ENCODE data around the gene MGAT4B. TPM values are rescaled to one million over a fixed set of nuclear protein-coding genes. Genes with fewer than 3 reads are reported as not detected.

The MGAT4B gene
- total and polyA plus RNA-seq, 2 of the 13 experiments (the other 11 are each of a cell fraction or from before 2014, with no cell fraction given) = 93.5 to 130 TPM

- TF ChIP-seq ZNF510 (CRISPR knock-in tag; IDR thresholded peaks at IDR 0.05; ENCODE audit: low read depth) = no peak
These were observed 21.0 kb upstream of the MGAT4B start (continued) for GRCh38 chr5:179827680-179828079.

- ATAC-seq = peak; percentile 81
- Histone ChIP-seq H3K4me1 (ENCODE audit: insufficient read depth, low read length) (peaks cover 78% of the 10 kb centered on the region), H3K9me3 (ENCODE audit: low read length) (no peaks in the 10 kb centered on the region), H3K36me3 (replicated peaks in 1 of 2; ENCODE audit: control insufficient read depth in 1 of 2, insufficient read depth in 2 of 2, low read length in 2 of 2) (peaks cover 32 to 60% of the 10 kb centered on the region in 2 experiments), H3K4me3 (replicated peaks in 1 of 3; ENCODE audit: insufficient read depth in 1 of 3, low read depth in 2 of 3, low read length in 3 of 3) (peak overlapping the region in 1 of 3 experiments; percentile 50; a peak in 2 of 6 replicates), H4K20me1 (ENCODE audit: insufficient read depth, low read length) (peaks cover 54% of the 10 kb centered on the region), H3K9ac (ENCODE audit: insufficient read depth, low read depth, low read length) (peak overlapping the region; percentile 29; the same call in 1 of the 2 replicates), H3K79me2 (ENCODE audit: insufficient read depth, low read length) (peaks cover 46% of the 10 kb centered on the region), H3K27me3 (ENCODE audit: control insufficient read depth in 1 of 2, insufficient read depth in 2 of 2, low read length in 2 of 2) (no peaks in the 10 kb centered on the region), H2AFZ (ENCODE audit: low read length) (no peak overlapping the region), H3K4me2 (ENCODE audit: low read depth, low read length) (peak overlapping the region; percentile 75), H3K27ac (ENCODE audit: extremely low read length, insufficient read depth, low read length) (peak overlapping the region; percentile 62)
- in situ Hi-C loops (cut with HindIII; ENCODE audit: extremely low pct_ligation_motif_present, low pct_unique_long_range_greater_than_20kb) (no loop called here), intact Hi-C loops (cut with micrococcal nuclease; ENCODE audit: unreplicated experiment) (loop anchor here (1.0 to 2.0 kb wide), 2 partner anchors 21 to 62 kb away; no protein-coding TSS in a partner anchor)
- BruUV-seq (replicated peaks) = no TSS peak
- 22% methylated on average over 12 of the region's 13 CpGs for WGBS (ENCODE audit: low lambda C conversion rate)
- peak; percentile 94 for FAIRE-seq
- ChIA-PET CTCF (ENCODE audit: low intra/inter-chr PET ratio, low total read pairs) (interaction anchor here (0.6 to 1.4 kb wide), 2 partner anchors 24 to 63 kb away, joined by 3 read pairs; no protein-coding TSS in a partner anchor), POLR2A (interaction anchor here (0.7 to 2.9 kb wide), 18 partner anchors 8 to 204 kb away, joined by 3 to 13 read pairs (median 4); partner anchors contain the start of genes CBY3 and HNRNPH1)
- DNase-seq (ENCODE audit: low spot score) = peak; percentile 93
- 0 out of 2 replicates have a peak, but pooled peaks have one; percentile 18 for TF ChIP-seq U2AF2 (IDR thresholded peaks at IDR 0.05; ENCODE audit: low read depth, low read length)
- TF ChIP-seq CCAR2 (optimal IDR thresholded peaks at IDR 0.05; ENCODE audit: low read depth, low read length) = no peak
- TF ChIP-seq JUND (CRISPR knock-in tag; IDR thresholded peaks at IDR 0.05) = no peak
- 0 out of 2 replicates have a peak, but pooled peaks have one; percentile 35 for TF ChIP-seq SMAD1 (CRISPR knock-in tag; IDR thresholded peaks at IDR 0.05; ENCODE audit: borderline replicate concordance, low read depth)
- TF ChIP-seq SAP130 (CRISPR knock-in tag; IDR thresholded peaks at IDR 0.05; ENCODE audit: low read depth) = peak; percentile 82
- TF ChIP-seq YY1 (IDR thresholded peaks at IDR 0.05; ENCODE audit: insufficient read depth, insufficient replicate concordance, low read depth, low read length) = peak; percentile 44
- TF ChIP-seq ZNF691 (CRISPR knock-in tag; IDR thresholded peaks at IDR 0.05; ENCODE audit: borderline replicate concordance, low read depth) = peak; percentile 40; the same call in 1 of the 2 replicates
- TF ChIP-seq KAT2B (IDR thresholded peaks at IDR 0.05; ENCODE audit: borderline replicate concordance, low read depth, low read length) = no peak
- no peak for TF ChIP-seq EZH2 (conservative IDR thresholded peaks at IDR 0.05; ENCODE audit: low read depth, low read length)
- TF ChIP-seq NONO (IDR thresholded peaks at IDR 0.05) = no peak
- TF ChIP-seq NONO (CRISPR knock-in tag; conservative IDR thresholded peaks at IDR 0.05) = no peak; the same call in 1 of the 2 replicates
- peak; percentile 63 for TF ChIP-seq FOXO1 (CRISPR knock-in tag; IDR thresholded peaks at IDR 0.05)
- no peak for TF ChIP-seq ZNF546 (CRISPR knock-in tag; conservative IDR thresholded peaks at IDR 0.05)
- no peak for TF ChIP-seq TMF1 (CRISPR knock-in tag; IDR thresholded peaks at IDR 0.05; ENCODE audit: low read depth)
- TF ChIP-seq NFAT5 (CRISPR knock-in tag; IDR thresholded peaks at IDR 0.05) = 0 out of 2 replicates have a peak, but pooled peaks have one; percentile 65
These were observed 19.1 kb upstream of the MGAT4B start for GRCh38 chr5:179825655-179826182.

Data from HepG2 (cell line).